Measurements from ENCODE around the gene RBM26. TPM values are rescaled to one million over a fixed set of nuclear protein-coding genes. Genes with fewer than 3 reads are reported as not detected.

Gene RBM26, protein sequence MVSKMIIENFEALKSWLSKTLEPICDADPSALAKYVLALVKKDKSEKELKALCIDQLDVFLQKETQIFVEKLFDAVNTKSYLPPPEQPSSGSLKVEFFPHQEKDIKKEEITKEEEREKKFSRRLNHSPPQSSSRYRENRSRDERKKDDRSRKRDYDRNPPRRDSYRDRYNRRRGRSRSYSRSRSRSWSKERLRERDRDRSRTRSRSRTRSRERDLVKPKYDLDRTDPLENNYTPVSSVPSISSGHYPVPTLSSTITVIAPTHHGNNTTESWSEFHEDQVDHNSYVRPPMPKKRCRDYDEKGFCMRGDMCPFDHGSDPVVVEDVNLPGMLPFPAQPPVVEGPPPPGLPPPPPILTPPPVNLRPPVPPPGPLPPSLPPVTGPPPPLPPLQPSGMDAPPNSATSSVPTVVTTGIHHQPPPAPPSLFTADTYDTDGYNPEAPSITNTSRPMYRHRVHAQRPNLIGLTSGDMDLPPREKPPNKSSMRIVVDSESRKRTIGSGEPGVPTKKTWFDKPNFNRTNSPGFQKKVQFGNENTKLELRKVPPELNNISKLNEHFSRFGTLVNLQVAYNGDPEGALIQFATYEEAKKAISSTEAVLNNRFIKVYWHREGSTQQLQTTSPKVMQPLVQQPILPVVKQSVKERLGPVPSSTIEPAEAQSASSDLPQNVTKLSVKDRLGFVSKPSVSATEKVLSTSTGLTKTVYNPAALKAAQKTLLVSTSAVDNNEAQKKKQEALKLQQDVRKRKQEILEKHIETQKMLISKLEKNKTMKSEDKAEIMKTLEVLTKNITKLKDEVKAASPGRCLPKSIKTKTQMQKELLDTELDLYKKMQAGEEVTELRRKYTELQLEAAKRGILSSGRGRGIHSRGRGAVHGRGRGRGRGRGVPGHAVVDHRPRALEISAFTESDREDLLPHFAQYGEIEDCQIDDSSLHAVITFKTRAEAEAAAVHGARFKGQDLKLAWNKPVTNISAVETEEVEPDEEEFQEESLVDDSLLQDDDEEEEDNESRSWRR
- 33.0 and 33.2 TPM in 2 replicates for total RNA-seq (2014; rRNA removed; shearing (Covaris generic))

GRCh38 chr13:79405831-79406596, at the start of gene RBM26:
TSS of gene RBM26 (minus strand) at chr13:79406255. CDS start at chr13:79405774, 481 bp downstream.

Small RNA genes lying within 50 kb of the gene (small RNA-seq; reads per million reads assigned to genes)
- not detected for gene RNA5SP33

Other genes with a start within 250 kb of the RBM26 start
- gene NDFIP2, start 74.9 kb upstream of the RBM26 start, total RNA-seq (2014; rRNA removed; shearing (Covaris generic)): 14.1 and 18.2 TPM in 2 replicates

Data from A375 (cell line).